GM21423 (cell line): Measurements from ENCODE around the gene FAF2.
"Not testable (repeated sequence)": the region's sequence is repeated elsewhere in the genome, so short reads cannot be mapped to it uniquely, and the experiment has no call there.

Experiments used
- ATAC-seq: cut with Tn5 transposase; IDR thresholded peaks from one replicate; pipeline ENCODE4 v1.9.1; 2021; ENCODE audit warnings: mild to moderate bottlenecking, moderate library complexity; ENCODE audit not compliant: unreplicated experiment

FAF2 gene, protein sequence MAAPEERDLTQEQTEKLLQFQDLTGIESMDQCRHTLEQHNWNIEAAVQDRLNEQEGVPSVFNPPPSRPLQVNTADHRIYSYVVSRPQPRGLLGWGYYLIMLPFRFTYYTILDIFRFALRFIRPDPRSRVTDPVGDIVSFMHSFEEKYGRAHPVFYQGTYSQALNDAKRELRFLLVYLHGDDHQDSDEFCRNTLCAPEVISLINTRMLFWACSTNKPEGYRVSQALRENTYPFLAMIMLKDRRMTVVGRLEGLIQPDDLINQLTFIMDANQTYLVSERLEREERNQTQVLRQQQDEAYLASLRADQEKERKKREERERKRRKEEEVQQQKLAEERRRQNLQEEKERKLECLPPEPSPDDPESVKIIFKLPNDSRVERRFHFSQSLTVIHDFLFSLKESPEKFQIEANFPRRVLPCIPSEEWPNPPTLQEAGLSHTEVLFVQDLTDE

GRCh38 chr5:176447978-176448608 is at the start of gene FAF2:
FAF2 (plus strand) TSS chr5:176448385; CDS start chr5:176448408, 23 bp downstream.
- peak; percentile 92 for ATAC-seq

- ATAC-seq, result no peak
Observed at GRCh38 chr5:176400382-176401156, 47.6 kb upstream of the FAF2 start.

DNA sequence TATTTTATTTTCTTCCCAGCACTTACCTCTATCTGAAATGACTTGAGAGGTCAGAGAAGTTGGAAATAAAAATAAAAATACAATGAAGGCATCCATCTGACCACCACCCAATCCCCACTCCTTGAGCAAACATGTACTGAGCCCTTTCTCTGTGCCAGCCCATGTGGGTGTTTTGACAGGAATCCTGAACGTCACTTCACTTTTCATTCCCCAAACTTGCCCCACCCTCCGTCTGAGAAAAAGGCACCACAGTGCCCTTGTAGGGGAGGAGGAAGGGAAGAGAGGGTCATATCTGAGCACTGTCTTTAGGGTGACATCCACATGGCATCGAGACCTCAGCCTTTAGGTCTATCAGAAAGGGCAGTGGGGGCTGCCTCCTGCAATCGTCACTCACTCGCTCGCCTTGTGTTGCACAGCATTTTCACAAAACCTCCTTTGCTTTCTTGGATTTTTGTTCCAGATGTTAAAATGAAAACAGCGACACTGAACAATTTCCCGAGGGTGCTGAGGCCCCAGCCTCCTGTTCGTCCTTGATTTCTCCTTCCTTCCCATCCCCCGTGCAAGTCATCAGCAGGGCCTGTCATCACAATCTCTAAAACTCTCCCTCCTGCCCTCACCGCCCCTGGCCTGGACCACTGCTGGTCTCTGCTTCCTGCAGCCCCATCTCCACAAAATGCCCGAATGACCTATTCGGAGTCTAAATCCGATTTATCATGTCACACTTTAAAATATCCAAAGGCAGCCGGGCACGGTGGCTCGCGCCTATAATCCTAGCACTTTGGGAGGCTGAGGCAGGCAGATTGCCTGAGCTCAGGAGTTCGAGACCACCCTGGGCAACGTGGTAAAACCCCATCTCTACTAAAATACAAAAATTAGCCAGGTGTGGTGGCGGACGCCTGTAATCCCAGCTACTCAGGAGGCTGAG is 46.6 kb upstream of the FAF2 start:
- no peak for ATAC-seq

GRCh38 chr5:176405656-176406435 is 42.3 kb upstream of the FAF2 start:
- ATAC-seq, result no peak

DNA sequence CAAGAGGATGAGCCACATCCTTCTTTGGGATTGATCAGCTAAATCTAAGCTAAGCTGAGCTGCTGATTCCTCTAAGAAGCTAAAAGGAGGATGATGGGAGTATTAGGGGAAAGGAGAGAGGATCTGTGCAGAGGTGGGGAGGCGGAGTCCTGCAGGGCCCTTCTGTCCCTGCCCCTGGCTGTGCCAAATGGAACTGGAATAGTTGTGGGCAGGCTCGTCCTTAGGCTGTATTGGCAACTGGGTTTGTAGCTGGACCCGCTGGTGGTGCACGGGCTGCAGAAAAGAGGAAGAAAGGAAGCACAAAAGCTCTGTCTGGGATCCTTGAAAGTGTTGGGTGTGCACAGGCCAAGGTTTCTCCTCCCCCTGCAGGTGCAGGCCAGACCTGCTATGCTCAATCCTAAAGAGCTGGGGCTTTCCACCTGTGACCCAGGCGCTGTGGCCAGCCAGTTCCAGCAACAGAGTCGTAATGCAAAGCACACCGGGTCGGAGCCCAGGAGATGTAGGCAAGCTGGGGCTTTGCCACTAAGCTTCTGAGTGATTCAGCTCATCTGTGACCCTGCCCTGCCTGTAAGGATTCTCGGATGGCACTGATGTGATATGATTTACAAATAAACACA is 41.6 kb upstream of the FAF2 start:
- ATAC-seq, result no peak

DNA sequence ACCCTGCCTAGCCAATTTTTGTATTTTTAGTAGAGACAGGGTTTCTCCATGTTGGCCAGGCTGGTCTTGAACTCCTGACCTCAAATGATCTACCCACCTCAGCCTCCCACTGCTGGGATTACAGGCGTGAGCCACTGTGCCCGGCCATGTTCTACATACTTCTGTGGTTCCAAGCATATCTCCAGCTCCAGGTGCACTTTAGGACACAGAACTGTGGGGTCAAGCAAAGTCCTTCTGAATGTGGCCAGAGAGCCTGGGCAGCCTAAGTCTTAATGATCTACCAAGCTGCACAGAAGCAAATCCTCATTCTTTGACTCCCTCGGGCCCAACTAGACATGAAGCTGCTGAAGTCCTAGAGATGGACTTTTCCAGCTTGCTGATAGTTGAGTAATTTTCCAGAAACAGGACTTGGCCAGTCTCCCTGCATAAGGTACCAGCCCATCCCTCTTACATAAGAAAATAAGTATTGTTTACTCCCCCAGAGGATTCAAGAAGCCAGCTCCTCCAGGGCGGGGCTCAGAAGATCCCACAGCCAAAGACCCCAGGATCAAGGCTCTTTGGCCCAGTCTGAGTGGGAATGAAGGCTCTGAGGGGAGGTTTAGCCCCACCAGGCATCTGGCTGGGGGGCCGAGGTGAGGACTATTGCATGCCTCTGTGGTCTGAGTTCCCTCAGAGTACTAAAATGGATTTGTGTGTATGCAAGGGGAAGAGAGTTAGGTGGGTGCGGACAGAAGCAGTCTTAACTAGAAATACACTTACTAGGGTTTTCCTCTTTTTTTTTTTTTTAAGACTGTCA is 40.5 kb upstream of the FAF2 start:
- no peak for ATAC-seq

- not testable (repeated sequence) for ATAC-seq
Observed at GRCh38 chr5:176408252-176408573, 40.0 kb upstream of the FAF2 start.

DNA sequence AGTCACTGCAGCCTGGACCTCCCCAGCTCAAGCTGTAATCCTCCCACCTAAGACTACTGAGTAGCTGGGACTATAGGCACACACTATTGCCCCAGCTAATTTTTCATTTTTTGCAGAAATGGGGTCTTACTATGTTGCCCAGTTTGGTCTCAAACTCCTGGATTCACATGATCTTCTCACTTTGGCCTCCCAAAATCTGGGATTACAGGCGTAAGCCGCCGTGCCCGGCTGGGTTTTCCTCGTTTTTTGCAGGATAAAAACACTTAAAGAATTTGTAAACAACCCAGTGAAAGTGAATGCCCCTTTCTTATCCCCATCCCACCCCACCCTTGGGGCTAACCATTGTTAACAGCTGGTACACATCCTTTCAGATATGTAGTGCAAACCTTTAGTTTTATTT is 39.6 kb upstream of the FAF2 start:
- no peak for ATAC-seq

- ATAC-seq, result no peak
Observed at GRCh38 chr5:176409765-176410164, 38.4 kb upstream of the FAF2 start.

DNA sequence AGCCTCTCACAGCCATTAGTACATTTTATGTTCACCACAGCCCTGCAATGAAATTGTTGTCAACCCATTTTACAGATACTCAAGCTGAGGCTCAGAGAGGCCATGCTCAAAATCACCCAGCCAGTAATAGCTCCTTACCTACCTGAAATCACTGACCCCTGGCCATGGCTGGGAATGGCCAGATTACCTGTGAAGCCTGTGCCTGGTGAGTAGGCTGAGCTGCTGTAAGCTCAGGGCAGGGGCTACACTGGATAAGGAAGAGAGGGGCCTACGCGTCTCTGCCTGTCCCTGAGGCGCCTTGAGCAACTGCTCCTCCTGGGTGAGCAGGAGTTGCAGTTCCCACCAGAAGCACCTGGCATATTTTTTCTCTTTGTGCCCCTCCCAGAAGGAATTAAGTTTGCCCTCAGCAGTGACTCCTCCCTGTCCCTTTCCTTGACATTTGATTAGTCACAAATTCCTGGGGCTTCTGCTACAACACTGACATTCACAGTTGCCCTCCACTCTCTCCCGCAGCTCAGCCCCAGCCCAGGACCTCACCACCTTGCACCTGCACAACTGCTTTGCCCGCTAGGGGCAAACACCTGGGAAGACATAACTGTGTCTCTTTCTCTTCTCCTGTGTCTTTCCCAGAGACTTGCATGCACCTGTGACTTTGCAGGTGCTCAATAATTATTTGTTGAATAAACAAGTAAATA is 37.6 kb upstream of the FAF2 start:
- no peak for ATAC-seq

DNA sequence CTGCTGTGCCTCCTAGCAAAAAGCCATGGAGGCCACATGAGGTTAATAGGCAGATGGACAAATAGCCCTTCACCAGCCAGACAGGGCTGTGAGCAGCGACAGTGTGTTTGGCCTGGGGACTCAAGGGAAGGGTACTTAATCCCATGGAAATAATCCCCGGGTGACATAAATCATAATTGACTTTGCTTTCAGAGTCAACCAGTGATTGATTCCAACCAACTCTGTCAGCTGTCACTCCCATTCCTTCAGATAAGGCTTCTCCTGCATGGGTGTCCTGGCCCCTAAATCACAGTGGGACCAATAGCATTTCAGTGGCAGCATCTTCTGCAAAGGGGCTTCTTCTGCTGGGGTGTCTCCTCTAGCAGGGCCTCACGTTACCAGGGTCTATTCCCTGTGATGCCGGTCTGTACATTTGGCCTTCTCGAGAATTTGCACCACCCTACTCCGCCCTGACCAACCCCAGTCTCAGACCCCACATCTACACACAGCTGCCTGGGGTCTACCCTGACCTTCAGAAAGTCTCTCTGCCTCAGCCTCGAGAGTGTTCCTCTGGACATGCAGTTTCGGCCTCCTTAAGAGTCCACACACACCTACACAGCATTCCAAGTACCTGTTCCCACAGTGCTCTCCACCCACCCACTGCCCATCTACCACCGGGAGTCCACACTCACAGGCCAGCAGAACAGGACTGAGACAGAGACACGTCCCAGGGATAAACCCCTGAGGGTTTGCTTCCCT is 35.5 kb upstream of the FAF2 start:
- ATAC-seq, result no peak

DNA sequence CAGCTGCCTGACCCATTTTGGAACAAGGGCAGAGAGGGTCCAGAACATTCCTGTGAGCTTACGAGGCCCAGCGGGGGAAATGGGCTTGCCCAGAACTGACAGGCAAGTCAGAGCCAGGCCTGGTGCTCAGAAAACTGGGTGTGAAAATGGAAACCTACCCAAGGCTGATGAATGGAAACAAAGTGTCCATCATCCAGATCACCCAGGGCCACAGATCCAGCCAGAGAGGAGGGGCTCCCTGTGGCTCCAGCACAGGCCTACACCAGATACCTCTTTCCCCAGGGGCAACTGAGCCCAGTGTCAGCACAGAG is 35.0 kb upstream of the FAF2 start:
- ATAC-seq, result no peak

- no peak for ATAC-seq
Observed at GRCh38 chr5:176413709-176414191, 34.4 kb upstream of the FAF2 start.

GRCh38 chr5:176414704-176415103 is 33.5 kb upstream of the FAF2 start:
- ATAC-seq, result no peak

GRCh38 chr5:176415240-176415951 is 32.8 kb upstream of the FAF2 start:
- ATAC-seq, result no peak

- peak; percentile 91 for ATAC-seq
Observed at GRCh38 chr5:176415952-176416924, 31.9 kb upstream of the FAF2 start, which contains the start of gene CLTB. CLTB (minus strand) TSS chr5:176416539; CDS start chr5:176416363, 176 bp downstream.
